BE2C (cell line): ENCODE measurements around the gene PPP4C.

ENCODE experiments used
- DNase-seq: peaks from one replicate; pipeline ENCODE4 v3.0.0-alpha.2; 2020
- H3K27me3 ChIP-seq: fragments of 250-450 bp; sonication (Bioruptor Pico); 2 replicates; pipeline ENCODE4 v1.5.1; 2020; ENCODE audit warnings: mild to moderate bottlenecking
- H3K36me3 ChIP-seq: fragments of 250-450 bp; sonication (Bioruptor Pico); 2 replicates; pipeline ENCODE4 v1.5.1; 2020; ENCODE audit warnings: mild to moderate bottlenecking
- H3K4me1 ChIP-seq: fragments of 250-450 bp; sonication (Bioruptor Pico); 2 replicates; pipeline ENCODE4 v1.5.1; 2020
- H3K4me3 ChIP-seq: 2 replicates; pipeline ENCODE4 v1.5.1; 2011; ENCODE audit warnings: low read depth, low read length
- H3K9me3 ChIP-seq: fragments of 250-450 bp; sonication (Bioruptor Pico); 2 replicates; pipeline ENCODE4 v1.5.1; 2020
- TF ChIP-seq, protein P1 (sequence below): IDR thresholded peaks from 2 replicates; pipeline ENCODE4 v1.5.1; 2012; ENCODE audit warnings: mild to moderate bottlenecking, low read depth, low read length

The PPP4C gene

DNA sequence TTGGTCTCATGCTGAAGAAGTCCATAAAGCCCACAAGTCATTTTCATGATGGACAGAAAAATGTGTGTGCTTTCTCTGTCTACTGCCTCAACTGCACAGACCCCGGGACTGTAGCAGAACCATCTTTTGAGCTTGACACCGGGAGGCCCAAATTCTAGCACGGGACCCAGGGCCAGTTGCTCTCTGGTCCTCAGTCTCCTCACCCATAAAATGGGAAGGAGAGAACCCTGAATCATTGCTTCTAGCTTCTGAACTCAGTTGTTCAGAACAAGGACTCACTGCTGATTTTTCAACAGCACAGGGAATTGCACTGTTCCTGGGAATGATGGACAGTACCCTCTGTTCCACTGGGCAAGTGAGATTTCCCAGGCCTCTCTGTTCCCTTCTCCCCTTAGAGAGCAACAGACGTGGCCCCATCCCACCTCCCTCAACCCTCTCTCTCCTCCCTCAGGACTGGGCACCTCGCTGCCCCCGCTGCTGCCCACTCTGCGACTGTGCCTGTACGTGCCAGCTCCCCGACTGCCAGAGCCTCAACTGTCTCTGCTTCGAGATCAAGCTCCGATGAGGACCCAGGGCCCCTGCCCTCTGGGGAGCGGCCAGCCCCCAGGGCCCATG, 12.4 kb upstream of the PPP4C start:
- H3K9me3 ChIP-seq = no peaks in the 10 kb centered on the region
- TF ChIP-seq, protein P1, sequence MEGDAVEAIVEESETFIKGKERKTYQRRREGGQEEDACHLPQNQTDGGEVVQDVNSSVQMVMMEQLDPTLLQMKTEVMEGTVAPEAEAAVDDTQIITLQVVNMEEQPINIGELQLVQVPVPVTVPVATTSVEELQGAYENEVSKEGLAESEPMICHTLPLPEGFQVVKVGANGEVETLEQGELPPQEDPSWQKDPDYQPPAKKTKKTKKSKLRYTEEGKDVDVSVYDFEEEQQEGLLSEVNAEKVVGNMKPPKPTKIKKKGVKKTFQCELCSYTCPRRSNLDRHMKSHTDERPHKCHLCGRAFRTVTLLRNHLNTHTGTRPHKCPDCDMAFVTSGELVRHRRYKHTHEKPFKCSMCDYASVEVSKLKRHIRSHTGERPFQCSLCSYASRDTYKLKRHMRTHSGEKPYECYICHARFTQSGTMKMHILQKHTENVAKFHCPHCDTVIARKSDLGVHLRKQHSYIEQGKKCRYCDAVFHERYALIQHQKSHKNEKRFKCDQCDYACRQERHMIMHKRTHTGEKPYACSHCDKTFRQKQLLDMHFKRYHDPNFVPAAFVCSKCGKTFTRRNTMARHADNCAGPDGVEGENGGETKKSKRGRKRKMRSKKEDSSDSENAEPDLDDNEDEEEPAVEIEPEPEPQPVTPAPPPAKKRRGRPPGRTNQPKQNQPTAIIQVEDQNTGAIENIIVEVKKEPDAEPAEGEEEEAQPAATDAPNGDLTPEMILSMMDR = no peak
- no peaks in the 10 kb centered on the region for H3K27me3 ChIP-seq
- peak overlapping the region; percentile 85 for H3K4me3 ChIP-seq
- peaks cover 16% of the 10 kb centered on the region for H3K4me1 ChIP-seq
- H3K36me3 ChIP-seq = peaks cover 27% of the 10 kb centered on the region
- no peak for DNase-seq

DNA sequence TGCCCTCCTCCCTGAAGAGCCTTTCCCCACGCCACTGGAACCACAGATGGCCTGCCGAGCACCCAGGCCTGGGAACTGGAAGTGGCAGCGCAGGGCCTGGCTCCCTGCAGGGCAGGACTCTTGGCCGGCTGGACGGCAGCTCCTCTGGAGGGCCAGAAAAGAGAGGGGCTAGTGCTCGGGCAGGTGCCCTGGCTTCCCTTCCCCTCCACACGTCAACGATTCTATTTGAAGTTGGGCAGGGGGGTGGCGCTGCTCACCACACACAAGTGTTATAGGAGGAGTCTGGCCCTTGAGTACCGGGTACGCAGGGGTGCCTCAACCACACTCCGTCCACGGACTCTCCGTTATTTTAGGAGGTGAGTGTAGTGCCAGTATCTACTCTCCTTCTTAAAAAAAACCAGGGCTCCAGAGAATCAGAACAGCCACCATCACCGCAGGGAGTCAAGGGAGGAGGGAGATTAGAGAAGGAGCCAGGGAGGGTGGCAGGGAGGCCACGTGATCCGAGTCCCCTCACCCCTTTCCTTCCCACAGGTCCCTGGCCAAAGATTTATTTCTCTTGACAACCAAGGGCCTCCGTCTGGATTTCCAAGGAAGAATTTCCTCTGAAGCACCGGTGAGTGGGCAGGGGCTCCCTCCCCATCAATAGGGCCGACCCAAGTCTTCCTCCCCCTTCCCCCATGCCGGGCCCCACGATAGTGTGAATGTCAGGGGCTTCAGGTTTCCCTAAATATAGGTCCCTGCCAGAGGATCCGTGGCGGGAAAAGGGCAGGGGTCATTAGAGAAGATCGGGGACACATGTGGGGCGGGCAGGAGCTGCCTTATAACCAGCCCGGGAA, 11.7 kb upstream of the PPP4C start:
- TF ChIP-seq, protein P1 = peak; percentile 46
- Histone ChIP-seq H3K36me3 (peaks cover 35% of the 10 kb centered on the region), H3K9me3 (no peaks in the 10 kb centered on the region), H3K4me3 (peak overlapping the region; percentile 85), H3K27me3 (no peaks in the 10 kb centered on the region), H3K4me1 (peaks cover 16% of the 10 kb centered on the region)
- DNase-seq = peak; percentile 76

DNA sequence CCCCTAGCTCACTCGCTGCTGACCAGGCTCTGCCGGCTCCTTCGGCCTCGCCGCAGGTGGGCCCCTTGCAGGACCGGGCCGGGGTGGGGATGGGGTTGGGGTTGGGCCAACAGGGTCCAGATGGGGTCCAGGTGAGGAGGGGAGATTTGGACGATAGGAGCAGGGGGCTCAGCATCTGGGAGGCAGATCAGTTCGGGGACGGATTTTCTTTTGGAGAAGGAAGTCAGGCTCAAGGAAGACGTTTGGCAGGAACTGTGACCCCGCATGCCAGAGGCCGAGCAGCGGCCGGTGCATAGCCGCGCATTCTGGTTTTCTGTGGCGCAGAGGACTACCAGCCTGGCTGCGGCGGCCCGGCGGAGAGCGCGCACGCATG, 11.1 kb upstream of the PPP4C start:
- TF ChIP-seq, protein P1 = no peak
- no peaks in the 10 kb centered on the region for H3K9me3 ChIP-seq
- peaks cover 16% of the 10 kb centered on the region for H3K4me1 ChIP-seq
- H3K27me3 ChIP-seq = no peaks in the 10 kb centered on the region
- no peak for DNase-seq
- peak overlapping the region; percentile 85 for H3K4me3 ChIP-seq
- H3K36me3 ChIP-seq = peaks cover 41% of the 10 kb centered on the region

- Histone ChIP-seq H3K4me1 (peaks cover 13% of the 10 kb centered on the region), H3K4me3 (peak within 1 kb of the TSS; percentile 85), H3K36me3 (peaks cover 47% of the 10 kb centered on the region), H3K9me3 (no peaks in the 10 kb centered on the region), H3K27me3 (no peaks in the 10 kb centered on the region)
- TF ChIP-seq, protein P1 = no peak
- peak; percentile 98 for DNase-seq
Measured at GRCh38 chr16:30065102-30065942, 10.5 kb upstream of the PPP4C start, which contains the start of gene ALDOA. ALDOA (plus strand) TSS chr16:30065760; CDS start chr16:30066898, 1,138 bp downstream.

- Histone ChIP-seq H3K9me3 (no peaks in the 10 kb centered on the region), H3K4me3 (peak overlapping the region; percentile 85), H3K27me3 (no peaks in the 10 kb centered on the region), H3K4me1 (peaks cover 6% of the 10 kb centered on the region), H3K36me3 (peaks cover 55% of the 10 kb centered on the region)
- TF ChIP-seq, protein P1 = no peak
- peak; percentile 32 for DNase-seq
Measured at GRCh38 chr16:30065943-30066760, 9.6 kb upstream of the PPP4C start.
